Prostate gland (tissue), 2 donors: Measurements from ENCODE around the gene CUL3. TPM values are rescaled to one million over a fixed set of nuclear protein-coding genes. Genes with fewer than 3 reads are reported as not detected.

ENCODE experiments used
- DNase-seq: peaks from one replicate; pipeline ENCODE4 v3.0.0-alpha.2; 2019; ENCODE audit warnings: low spot score
- H3K27ac ChIP-seq, 2 donors: fragments of 200-600 bp; sonication (generic); 2 replicates each; pipeline ENCODE4 v1.5.1; 2017 to 2019
- H3K27me3 ChIP-seq: fragments of 200-600 bp; sonication (generic); replicated peaks from 2 replicates; pipeline ENCODE4 v1.5.1; 2019; ENCODE audit not compliant: insufficient read depth
- H3K36me3 ChIP-seq, 2 donors: fragments of 200-600 bp; sonication (generic); 1 replicate in 1 of 2; 2 replicates in 1 of 2; pipeline versions ENCODE4 v1.5.1 to v1.8.1; 2017 to 2019
- H3K4me1 ChIP-seq: fragments of 200-600 bp; sonication (generic); replicated peaks from 2 replicates; pipeline ENCODE4 v1.5.1; 2019
- H3K4me3 ChIP-seq, 2 donors: fragments of 200-600 bp; sonication (generic); 2 replicates each; pipeline ENCODE4 v1.5.1; 2017 to 2019
- H3K9me3 ChIP-seq: fragments of 200-600 bp; sonication (generic); 2 replicates; pipeline ENCODE4 v1.5.1; 2017
- POLR2A ChIP-seq: fragments of 450-650 bp; IDR thresholded peaks from one replicate; pipeline ENCODE4 v1.6.1; 2016; ENCODE audit warnings: antibody characterized with exemption, mild to moderate bottlenecking
- POLR2AphosphoS5 ChIP-seq: sonication (generic); formaldehyde crosslinking; IDR thresholded peaks from one replicate; pipeline ENCODE4 v1.6.1; 2017; ENCODE audit warnings: antibody characterized with exemption
- WGBS: methylation state at CpG from one replicate; pipeline ENCODE4 v1.1.5; 2018; 5-methylcytosine and 5-hydroxymethylcytosine counted together
- intact Hi-C: fragments of 100-400 bp; cut with DNase I; formaldehyde crosslinking; loops from one replicate; pipeline ENCODE4 v1.14.2; 2022
- total RNA-seq, 2 donors: library from RNA; depleted of rRNA; stranded (reverse); fragments of >200 nt; gene quantifications; one replicate each; pipeline ENCODE4 v1.1.0, GENCODE V29; 2016
- TF ChIP-seq, protein P1 (sequence below), 4 experiments: fragments of 200-600 bp in 2 of 4; fragments of 450-650 bp in 2 of 4; sonication (generic) in 2 of 4; IDR thresholded peaks; 1 replicate in 3 of 4; 2 replicates in 1 of 4; pipeline ENCODE4 v1.5.1; 2016 to 2019; ENCODE audit warnings: antibody characterized with exemption in 4 of 4, mild to moderate bottlenecking in 2 of 4, moderate library complexity in 2 of 4

CUL3 gene
- total RNA-seq, 2 donors from 2014 or later: 69.2 to 90.5 TPM

DNA sequence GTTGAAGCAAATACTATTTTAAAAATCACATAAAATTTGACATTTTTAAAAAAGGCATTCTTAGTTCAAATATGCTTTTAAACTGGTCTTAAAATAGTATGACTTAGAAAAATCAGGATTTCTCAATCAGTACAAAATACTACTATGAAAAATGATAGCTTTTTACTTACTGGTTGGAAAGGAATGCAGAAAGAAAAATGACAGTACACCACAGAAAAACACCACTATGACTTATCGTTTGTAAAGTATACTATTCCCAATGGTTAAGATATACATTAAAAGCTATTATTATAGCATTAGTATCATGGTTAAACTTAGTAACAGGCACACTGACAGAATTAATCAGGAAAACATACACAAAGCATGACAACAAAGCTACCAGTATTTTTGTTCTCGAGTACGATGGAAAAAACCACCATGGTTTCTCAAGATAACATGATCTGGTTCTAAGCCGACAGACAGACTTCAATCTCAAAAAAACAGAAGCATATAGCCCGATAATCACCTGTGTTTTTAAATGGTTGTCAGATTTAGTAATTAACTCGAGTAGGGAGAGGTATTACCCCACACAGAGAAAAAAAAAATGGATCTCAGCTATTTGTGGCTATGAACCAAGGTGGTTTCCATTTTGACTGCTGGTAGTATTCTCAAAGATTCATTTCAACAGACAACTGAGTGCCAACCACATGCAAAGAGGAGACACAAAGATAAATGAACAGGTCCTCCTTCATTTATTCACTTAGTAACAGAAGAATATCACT, 39.1 kb downstream of the CUL3 start:
- H3K9me3 ChIP-seq: no peaks in the 10 kb centered on the region
- H3K4me1 ChIP-seq: no peaks in the 10 kb centered on the region
- H3K27me3 ChIP-seq: no peaks in the 10 kb centered on the region
- TF ChIP-seq, protein P1, sequence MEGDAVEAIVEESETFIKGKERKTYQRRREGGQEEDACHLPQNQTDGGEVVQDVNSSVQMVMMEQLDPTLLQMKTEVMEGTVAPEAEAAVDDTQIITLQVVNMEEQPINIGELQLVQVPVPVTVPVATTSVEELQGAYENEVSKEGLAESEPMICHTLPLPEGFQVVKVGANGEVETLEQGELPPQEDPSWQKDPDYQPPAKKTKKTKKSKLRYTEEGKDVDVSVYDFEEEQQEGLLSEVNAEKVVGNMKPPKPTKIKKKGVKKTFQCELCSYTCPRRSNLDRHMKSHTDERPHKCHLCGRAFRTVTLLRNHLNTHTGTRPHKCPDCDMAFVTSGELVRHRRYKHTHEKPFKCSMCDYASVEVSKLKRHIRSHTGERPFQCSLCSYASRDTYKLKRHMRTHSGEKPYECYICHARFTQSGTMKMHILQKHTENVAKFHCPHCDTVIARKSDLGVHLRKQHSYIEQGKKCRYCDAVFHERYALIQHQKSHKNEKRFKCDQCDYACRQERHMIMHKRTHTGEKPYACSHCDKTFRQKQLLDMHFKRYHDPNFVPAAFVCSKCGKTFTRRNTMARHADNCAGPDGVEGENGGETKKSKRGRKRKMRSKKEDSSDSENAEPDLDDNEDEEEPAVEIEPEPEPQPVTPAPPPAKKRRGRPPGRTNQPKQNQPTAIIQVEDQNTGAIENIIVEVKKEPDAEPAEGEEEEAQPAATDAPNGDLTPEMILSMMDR (IDR thresholded peaks at IDR 0.05): no peak
- TF ChIP-seq POLR2AphosphoS5: no peak
- TF ChIP-seq POLR2A: no peak
- H3K36me3 ChIP-seq: no peaks in the 10 kb centered on the region
- H3K27ac ChIP-seq: no peak overlapping the region
- no peak overlapping the region for H3K4me3 ChIP-seq
- 83% methylated on average over 6 of the region's 6 CpGs for WGBS
- intact Hi-C loops: no loop called here
- DNase-seq: no peak

DNA sequence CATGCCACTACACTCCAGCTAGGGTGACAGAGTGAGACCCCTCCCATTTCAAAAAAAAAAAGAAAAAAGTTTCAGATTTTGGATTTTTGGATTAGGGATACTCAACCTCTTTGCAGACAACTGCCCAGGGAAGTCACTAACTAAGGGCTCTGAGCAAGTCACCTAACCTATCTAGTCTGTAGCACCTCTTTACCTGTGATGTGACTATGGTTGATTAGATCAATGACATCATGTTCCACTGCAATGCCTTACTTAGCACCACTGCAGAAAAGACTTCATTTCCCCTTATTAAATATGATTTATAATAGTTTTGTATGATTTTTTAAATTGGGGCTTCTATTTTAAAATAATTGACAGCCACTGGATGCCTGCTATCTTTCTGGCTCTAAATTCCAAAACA, 41.2 kb downstream of the CUL3 start:
- intact Hi-C loops: no loop called here
- H3K9me3 ChIP-seq: no peaks in the 10 kb centered on the region
- H3K36me3 ChIP-seq: no peaks in the 10 kb centered on the region
- H3K27ac ChIP-seq: no peak overlapping the region
- no peaks in the 10 kb centered on the region for H3K4me1 ChIP-seq
- H3K4me3 ChIP-seq: no peak overlapping the region
- H3K27me3 ChIP-seq: no peaks in the 10 kb centered on the region
- no peak for DNase-seq
- no peak for TF ChIP-seq POLR2A
- no peak for TF ChIP-seq POLR2AphosphoS5
- TF ChIP-seq, protein P1 (IDR thresholded peaks at IDR 0.05): no peak

DNA sequence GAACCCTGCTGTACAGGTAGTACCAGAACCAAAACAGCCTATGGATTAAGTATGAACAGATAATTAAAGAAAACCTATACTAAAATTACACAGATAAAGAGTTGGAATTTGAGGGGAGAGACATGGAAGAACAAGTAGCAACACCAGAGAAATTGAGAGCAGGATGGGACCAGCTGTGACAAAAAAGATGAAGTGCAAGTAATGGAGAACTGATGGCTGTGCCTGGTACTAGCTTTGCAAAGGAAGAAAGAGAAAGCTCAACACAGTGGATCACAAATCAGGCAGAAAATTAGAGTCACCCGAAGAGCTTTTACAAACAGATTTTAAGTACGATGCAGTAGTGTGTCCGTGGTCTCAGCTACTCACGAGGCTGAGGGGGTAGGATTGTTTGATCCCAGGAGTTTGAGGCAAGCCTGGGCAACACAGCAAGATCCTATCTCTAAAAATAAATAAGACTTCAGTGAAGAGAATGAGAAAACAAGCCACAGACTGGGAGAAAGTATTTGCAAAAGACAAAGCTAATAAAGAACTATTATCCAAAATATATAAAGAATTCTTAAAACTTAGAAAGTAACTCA, 46.5 kb downstream of the CUL3 start:
- WGBS: 40% methylated on average over 4 of the region's 4 CpGs
- Histone ChIP-seq H3K9me3 (no peaks in the 10 kb centered on the region), H3K27ac (no peak overlapping the region), H3K4me1 (no peaks in the 10 kb centered on the region), H3K4me3 (no peak overlapping the region), H3K36me3 (no peaks in the 10 kb centered on the region), H3K27me3 (no peaks in the 10 kb centered on the region)
- intact Hi-C loops: no loop called here
- TF ChIP-seq POLR2AphosphoS5 (no peak), POLR2A (no peak)
- TF ChIP-seq, protein P1 (IDR thresholded peaks at IDR 0.05): no peak
- DNase-seq: no peak

DNA sequence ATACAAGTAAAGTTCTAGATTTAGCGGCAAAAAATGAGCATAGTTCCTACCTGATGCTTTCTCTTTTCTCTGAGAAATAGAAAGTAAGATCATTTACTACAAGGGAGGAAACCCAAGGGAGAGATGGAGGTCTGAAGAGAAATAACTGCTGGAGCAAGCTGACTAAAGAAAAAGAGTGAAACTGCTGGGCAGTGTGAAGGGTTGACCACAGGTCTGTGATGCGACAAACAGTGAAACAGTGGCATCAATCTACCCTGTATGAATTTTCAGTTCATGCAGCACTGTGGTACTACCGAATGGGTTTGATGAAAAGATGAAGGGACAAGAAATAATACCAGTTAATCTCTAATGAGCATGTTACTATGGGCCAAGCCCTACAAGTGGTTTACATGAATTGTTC, 52.2 kb downstream of the CUL3 start:
- DNase-seq: no peak
- H3K4me3 ChIP-seq: no peak overlapping the region
- WGBS: 99% methylated on average over 3 of the region's 3 CpGs
- H3K27ac ChIP-seq: no peak overlapping the region
- TF ChIP-seq POLR2A (no peak), POLR2AphosphoS5 (no peak)
- TF ChIP-seq, protein P1 (IDR thresholded peaks at IDR 0.05): no peak
- no peaks in the 10 kb centered on the region for H3K27me3 ChIP-seq
- H3K36me3 ChIP-seq: no peaks in the 10 kb centered on the region
- no peaks in the 10 kb centered on the region for H3K4me1 ChIP-seq
- intact Hi-C loops: no loop called here
- H3K9me3 ChIP-seq: no peaks in the 10 kb centered on the region

DNA sequence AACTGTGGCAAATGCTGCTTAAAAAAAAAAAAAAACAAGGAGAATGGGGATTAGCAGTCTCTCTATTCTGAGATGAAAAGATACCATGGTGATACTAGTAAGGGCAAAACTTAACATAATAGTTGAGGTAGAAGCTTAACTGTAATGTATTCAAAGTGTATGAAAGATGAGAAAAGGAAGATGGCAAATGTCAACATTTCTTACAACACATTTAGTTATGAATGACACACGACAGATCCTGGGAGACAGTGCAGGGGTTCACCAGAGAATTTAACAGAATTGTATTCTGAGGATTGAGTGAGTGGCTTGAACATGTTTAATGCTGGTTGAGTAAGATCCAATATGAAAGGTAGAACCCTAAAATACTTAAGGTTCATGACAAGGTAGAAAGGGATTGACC, 52.7 kb downstream of the CUL3 start:
- intact Hi-C loops: no loop called here
- no peaks in the 10 kb centered on the region for H3K9me3 ChIP-seq
- H3K27ac ChIP-seq: no peak overlapping the region
- WGBS: 97% methylated on average over 1 of the region's 1 CpG
- TF ChIP-seq, protein P1 (IDR thresholded peaks at IDR 0.05): no peak
- TF ChIP-seq POLR2A: no peak
- no peak for TF ChIP-seq POLR2AphosphoS5
- DNase-seq: no peak
- no peak overlapping the region for H3K4me3 ChIP-seq
- no peaks in the 10 kb centered on the region for H3K4me1 ChIP-seq
- no peaks in the 10 kb centered on the region for H3K27me3 ChIP-seq
- no peaks in the 10 kb centered on the region for H3K36me3 ChIP-seq
